H1 (cell line): Measurements from ENCODE around the gene GP9. TPM values are rescaled to one million over a fixed set of nuclear protein-coding genes. Genes with fewer than 3 reads are reported as not detected.

Experiments used
- CTCF ChIA-PET: fragments of 300-600 bp; sonication (Branson Sonifier 250); formaldehyde crosslinking; loops from one replicate; lab custom pipeline; 2021; ENCODE audit not compliant: partially characterized antibody; lab: Charles Lee
- POLR2A ChIA-PET: fragments of 300-600 bp; sonication (Branson Sonifier 250); formaldehyde crosslinking; loops from one replicate; lab custom pipeline; 2021; ENCODE audit warnings: inconsistent platforms; ENCODE audit not compliant: partially characterized antibody; lab: Charles Lee
- DNase-seq, 2 experiments: peaks; one replicate each; pipeline versions ENCODE4 v3.0.0 to v3.0.0-alpha.2; 2010 to 2022; ENCODE audit warnings: low spot score in 2 of 2, low read depth in 1 of 2, mixed read lengths in 1 of 2
- FAIRE-seq: peaks from 2 replicates; lab custom pipeline; 2011; peaks lifted over from hg19 to GRCh38; lab: Jason Lieb, UNC
- H2AFZ ChIP-seq: 2 replicates; pipeline ENCODE4 v1.8.1; 2012; ENCODE audit warnings: low read length, inconsistent platforms
- H2AK5ac ChIP-seq: 2 replicates; pipeline ENCODE4 v1.6.1; 2013; ENCODE audit warnings: low read depth, low read length
- H2BK120ac ChIP-seq: replicated peaks from 2 replicates; pipeline ENCODE3; 2013; ENCODE audit warnings: low read depth, low read length, inconsistent platforms
- H2BK12ac ChIP-seq: 2 replicates; pipeline ENCODE4 v1.6.1; 2013; ENCODE audit warnings: low read depth, low read length
- H2BK15ac ChIP-seq: 2 replicates; pipeline ENCODE4 v1.6.1; 2013; ENCODE audit warnings: low read length
- H2BK20ac ChIP-seq: 2 replicates; pipeline ENCODE4 v1.6.1; 2013; ENCODE audit warnings: low read length
- H2BK5ac ChIP-seq: 2 replicates; pipeline ENCODE4 v1.6.1; 2013; ENCODE audit warnings: low read depth, low read length
- H3K14ac ChIP-seq: 2 replicates; pipeline ENCODE4 v1.6.1; 2013; ENCODE audit warnings: inconsistent platforms; ENCODE audit not compliant: insufficient read length
- H3K18ac ChIP-seq: 2 replicates; pipeline ENCODE4 v1.6.1; 2013; ENCODE audit warnings: low read length; ENCODE audit errors: extremely low read depth
- H3K23ac ChIP-seq: 2 replicates; pipeline ENCODE4 v1.6.1; 2013; ENCODE audit warnings: inconsistent platforms; ENCODE audit not compliant: insufficient read length
- H3K23me2 ChIP-seq: 2 replicates; pipeline ENCODE4 v1.6.1; 2013; ENCODE audit warnings: low read depth, low read length
- H3K27ac ChIP-seq: 2 replicates; pipeline ENCODE4 v1.6.1; 2011; ENCODE audit warnings: low read depth, low read length, inconsistent platforms
- H3K27me3 ChIP-seq, 4 experiments: replicated peaks in 1 of 4; 1 replicate in 1 of 4; 2 replicates in 3 of 4; pipeline versions ENCODE4 v1.6.1 to v1.8.1; 2011 to 2013; ENCODE audit warnings: low read length in 3 of 4, mild to moderate bottlenecking in 3 of 4, inconsistent platforms in 2 of 4, mixed read lengths in 2 of 4, moderate library complexity in 1 of 4; ENCODE audit not compliant: control insufficient read depth in 3 of 4, insufficient read depth in 3 of 4; ENCODE audit errors: extremely low read depth in 1 of 4
- H3K36me3 ChIP-seq, 4 experiments: 2 replicates each; pipeline versions ENCODE4 v1.6.1 to v1.8.1; 2011 to 2013; ENCODE audit warnings: mild to moderate bottlenecking in 4 of 4, low read length in 3 of 4, moderate library complexity in 2 of 4, control low read depth in 1 of 4, inconsistent platforms in 1 of 4; ENCODE audit not compliant: insufficient read depth in 4 of 4, control insufficient read depth in 2 of 4
- H3K4ac ChIP-seq: replicated peaks from 2 replicates; pipeline ENCODE3; 2013; ENCODE audit warnings: low read length, low read depth, mixed read lengths, inconsistent platforms; ENCODE audit not compliant: insufficient read length
- H3K4me1 ChIP-seq, 4 experiments: replicated peaks in 1 of 4; 1 replicate in 1 of 4; 2 replicates in 3 of 4; pipeline versions ENCODE4 v1.6.1 to v1.8.1; 2011 to 2013; ENCODE audit warnings: low read length in 3 of 4, inconsistent platforms in 2 of 4, mixed read lengths in 1 of 4; ENCODE audit not compliant: insufficient read depth in 4 of 4, control insufficient read depth in 3 of 4
- H3K4me2 ChIP-seq, 2 experiments: 2 replicates each; pipeline versions ENCODE4 v1.6.1 to v1.8.1; 2011 to 2013; ENCODE audit warnings: low read depth in 2 of 2, low read length in 2 of 2, control low read depth in 1 of 2, inconsistent platforms in 1 of 2, mild to moderate bottlenecking in 1 of 2; ENCODE audit not compliant: insufficient read depth in 1 of 2
- H3K4me3 ChIP-seq, 4 experiments: fragments of 200-600, 300-600 bp in 1 of 4; sonication (generic), shearing (Covaris generic), sonication (Bioruptor Twin) in 1 of 4; 2 replicates each; pipeline versions ENCODE4 v1.5.1 to v1.8.1; 2011 to 2016; ENCODE audit warnings: low read length in 4 of 4, low read depth in 3 of 4, control low read depth in 2 of 4, inconsistent platforms in 2 of 4, mild to moderate bottlenecking in 2 of 4, mixed read lengths in 1 of 4, moderate library complexity in 1 of 4; ENCODE audit not compliant: insufficient read depth in 2 of 4; ENCODE audit errors: extremely low read depth in 1 of 4
- H3K56ac ChIP-seq: replicated peaks from 2 replicates; pipeline ENCODE3; 2013; ENCODE audit warnings: low read depth, mild to moderate bottlenecking, mixed read lengths, low read length, inconsistent platforms; ENCODE audit not compliant: insufficient read length
- H3K79me1 ChIP-seq: 2 replicates; pipeline ENCODE4 v1.6.1; 2013; ENCODE audit warnings: low read depth, low read length, control low read depth
- H3K79me2 ChIP-seq, 2 experiments: 2 replicates each; pipeline versions ENCODE4 v1.6.1 to v1.8.1; 2012 to 2013; ENCODE audit warnings: low read length in 2 of 2, mild to moderate bottlenecking in 2 of 2, inconsistent platforms in 1 of 2; ENCODE audit not compliant: insufficient read depth in 2 of 2, control insufficient read depth in 1 of 2
- H3K9ac ChIP-seq, 4 experiments: replicated peaks in 1 of 4; 1 replicate in 1 of 4; 2 replicates in 3 of 4; pipeline versions ENCODE4 v1.6.1 to v1.8.1; 2011 to 2013; ENCODE audit warnings: low read depth in 3 of 4, low read length in 3 of 4, control low read depth in 2 of 4, mild to moderate bottlenecking in 2 of 4, moderate library complexity in 2 of 4, inconsistent platforms in 1 of 4; ENCODE audit errors: extremely low read depth in 1 of 4
- H3K9me3 ChIP-seq, 2 experiments: 2 replicates each; pipeline versions ENCODE4 v1.6.1 to v1.8.1; 2012 to 2013; ENCODE audit warnings: mild to moderate bottlenecking in 2 of 2, moderate library complexity in 2 of 2, control low read depth in 1 of 2, inconsistent platforms in 1 of 2, low read depth in 1 of 2, low read length in 1 of 2, mixed read lengths in 1 of 2; ENCODE audit not compliant: insufficient read depth in 2 of 2
- H4K20me1 ChIP-seq, 2 experiments: replicated peaks in 1 of 2; 2 replicates each; pipeline versions ENCODE3 to v1.8.1; 2011 to 2013; ENCODE audit warnings: inconsistent platforms in 2 of 2, low read length in 2 of 2, mild to moderate bottlenecking in 1 of 2; ENCODE audit not compliant: insufficient read depth in 2 of 2, control insufficient read depth in 1 of 2
- H4K5ac ChIP-seq: 2 replicates; pipeline ENCODE4 v1.6.1; 2013; ENCODE audit warnings: low read length, low read depth, mixed read lengths, inconsistent platforms; ENCODE audit not compliant: insufficient read length
- H4K8ac ChIP-seq: 2 replicates; pipeline ENCODE4 v1.8.0; 2013; ENCODE audit warnings: mild to moderate bottlenecking, moderate library complexity, low read length, inconsistent platforms; ENCODE audit not compliant: insufficient read depth; ENCODE audit errors: extremely low read depth
- H4K91ac ChIP-seq: replicated peaks from 2 replicates; pipeline ENCODE3; 2013; ENCODE audit warnings: low read length, mixed read lengths, inconsistent platforms; ENCODE audit not compliant: insufficient read length
- HDAC6 ChIP-seq: IDR thresholded peaks from one replicate; pipeline ENCODE4 v1.7.1; 2012; ENCODE audit warnings: low read depth, mild to moderate bottlenecking, inconsistent platforms, low read length, moderate library complexity
- MAFK ChIP-seq: IDR thresholded peaks from 2 replicates; pipeline ENCODE4 v1.6.1; 2012; ENCODE audit warnings: low read depth, mild to moderate bottlenecking, improper control_type of control experiment, low read length
- MAX ChIP-seq: IDR thresholded peaks from 2 replicates; pipeline ENCODE4 v1.6.1; 2012; ENCODE audit warnings: inconsistent platforms
- PHF8 ChIP-seq: fragments of 200-600 bp; sonication (generic); conservative IDR thresholded peaks from 2 replicates; pipeline ENCODE4 v1.7.1; 2012; ENCODE audit warnings: low read depth, mild to moderate bottlenecking, inconsistent platforms, low read length, moderate library complexity
- POLR2A ChIP-seq, 2 experiments: IDR thresholded peaks; 1 replicate in 1 of 2; 2 replicates in 1 of 2; pipeline ENCODE4 v1.6.1; 2011; ENCODE audit warnings: low read depth in 2 of 2, low read length in 2 of 2, mild to moderate bottlenecking in 2 of 2; ENCODE audit errors: control extremely low read depth in 1 of 2
- SIRT6 ChIP-seq: IDR thresholded peaks from one replicate; pipeline ENCODE4 v1.7.1; 2012; ENCODE audit warnings: low read length, inconsistent platforms
- SP4 ChIP-seq: IDR thresholded peaks from 2 replicates; pipeline ENCODE4 v1.6.1; 2012; ENCODE audit warnings: low read length, inconsistent platforms
- SRF ChIP-seq: IDR thresholded peaks from 2 replicates; pipeline ENCODE4 v1.6.1; 2011; ENCODE audit warnings: mild to moderate bottlenecking, low read depth, low read length, moderate library complexity
- TAF1 ChIP-seq: IDR thresholded peaks from 2 replicates; pipeline ENCODE4 v1.6.1; 2011; ENCODE audit warnings: mild to moderate bottlenecking, low read depth, low read length
- ZNF274 ChIP-seq: IDR thresholded peaks from 2 replicates; pipeline ENCODE4 v1.7.0; 2012; ENCODE audit warnings: low read length, borderline replicate concordance; ENCODE audit errors: extremely low read depth
- WGBS, 2 experiments: shearing (Covaris generic) in 1 of 2; methylation state at CpG; one replicate each; pipeline versions ENCODE4 v1.1.6 to v1.1.7; 2013 to 2015; ENCODE audit warnings: low lambda C conversion rate in 2 of 2, mixed read lengths in 2 of 2, inconsistent platforms in 1 of 2, low coverage in 1 of 2, missing lambda C conversion rate in 1 of 2; ENCODE audit not compliant: insufficient replicate concordance in 2 of 2, insufficient coverage in 1 of 2, insufficient read length in 1 of 2; ENCODE audit errors: extremely low coverage in 1 of 2, missing lambda C conversion rate in 1 of 2; 5-methylcytosine and 5-hydroxymethylcytosine counted together
- polyA plus RNA-seq, 7 experiments: library from polyadenylated mRNA; depleted of rRNA in 3 of 7; stranded (reverse) in 5 of 7; unstranded in 2 of 7; fragments of >200 nt in 5 of 7; fragments of 200-250 nt in 2 of 7; gene quantifications; 1 replicate in 5 of 7; 2 replicates in 1 of 7; 4 replicates in 1 of 7; pipeline versions ENCODE4 v1.2.1 to v1.2.3, GENCODE V29; 2011 to 2013; ENCODE audit warnings: missing spikeins in 2 of 7, mixed read lengths in 2 of 7
- total RNA-seq: library from RNA; stranded (reverse); fragmentation: NEBNext Ultra II Directional; extraction: Animal tissue kit (Norgen Biotek cat#: 25700); gene quantifications from 2 replicates; pipeline ENCODE4 v1.2.1, GENCODE V29; 2021

Gene GP9
- total and polyA plus RNA-seq, 2 of the 8 experiments (the other 6 are each of a cell fraction or from before 2014, with no cell fraction given): not detected

- no peak overlapping the region for H3K23ac ChIP-seq
- peaks cover 0 to 17% of the 10 kb centered on the region in 2 experiments; a peak in 1 of 4 replicates for H3K79me2 ChIP-seq
- no peak overlapping the region for H2BK5ac ChIP-seq
- peaks cover 5% of the 10 kb centered on the region for H3K79me1 ChIP-seq
- no peaks in the 10 kb centered on the region for H3K23me2 ChIP-seq
- no peak overlapping the region for H3K56ac ChIP-seq
- FAIRE-seq: no peak
- no peaks in the 10 kb centered on the region for H3K4me1 ChIP-seq
- no peak overlapping the region for H2BK20ac ChIP-seq
- H2BK120ac ChIP-seq: no peak overlapping the region
- no peak overlapping the region for H3K9ac ChIP-seq
- no peak overlapping the region for H2BK15ac ChIP-seq
- no peak overlapping the region for H4K91ac ChIP-seq
- ChIA-PET CTCF (interaction anchor here (0.9 to 4.1 kb wide), 6 partner anchors 11 to 83 kb away, joined by 3 to 19 read pairs (median 4); no protein-coding TSS in a partner anchor), POLR2A (interaction anchor here (2.2 kb wide), 1 partner anchor 14 kb away, joined by 8 read pairs; no protein-coding TSS in a partner anchor)
- no peak overlapping the region for H2AFZ ChIP-seq
- no peak for TF ChIP-seq MAFK
- no peak for TF ChIP-seq SP4
- no peak for TF ChIP-seq POLR2A (IDR thresholded peaks at IDR 0.05; ENCODE audit: control extremely low read depth in 1 of 2, low read depth in 2 of 2, low read length in 2 of 2)
- TF ChIP-seq SRF: no peak
- no peak for TF ChIP-seq HDAC6
- no peak for TF ChIP-seq ZNF274
- no peak for TF ChIP-seq TAF1
- no peak for TF ChIP-seq PHF8
- no peak for TF ChIP-seq MAX
- no peak for TF ChIP-seq SIRT6
- WGBS, 2 experiments: 91% methylated on average over 4 of the region's 4 CpGs; no CpG with 5 or more reads in 1 of the 2 experiments
- no peaks in the 10 kb centered on the region for H3K9me3 ChIP-seq
- peaks cover 10 to 16% of the 10 kb centered on the region in 2 experiments for H4K20me1 ChIP-seq
- H3K36me3 ChIP-seq: no peaks in the 10 kb centered on the region
- no peak overlapping the region for H2BK12ac ChIP-seq
- H3K14ac ChIP-seq: no peak overlapping the region
- H4K8ac ChIP-seq: no peak overlapping the region
- no peak overlapping the region for H3K4me2 ChIP-seq
- no peaks in the 10 kb centered on the region for H3K27me3 ChIP-seq
- no peak overlapping the region for H2AK5ac ChIP-seq
- H3K4ac ChIP-seq: no peak overlapping the region
- no peak overlapping the region for H3K18ac ChIP-seq
- H4K5ac ChIP-seq: no peak overlapping the region
- H3K27ac ChIP-seq: no peak overlapping the region
- H3K4me3 ChIP-seq: no peak overlapping the region
- DNase-seq: no peak
Observed at GRCh38 chr3:129105862-129106261, 45.3 kb downstream of the GP9 start.
